Measurements from ENCODE around the gene ITK. TPM values are rescaled to one million over a fixed set of nuclear protein-coding genes. Genes with fewer than 3 reads are reported as not detected.

ITK gene
- total and polyA plus RNA-seq, 12 donors = 0.22 to 2.7 (median 0.92) TPM; not detected in 1

- WGBS, 4 donors = 90 to 99% (median 91%) methylated on average over 7 of the region's 7 CpGs
- H3K9me3 ChIP-seq (replicated peaks in 1 of 3) = no peaks in the 10 kb centered on the region
- no peak overlapping the region for H3K27ac ChIP-seq
- TF ChIP-seq CTCF (IDR thresholded peaks at IDR 0.05) = no peak
- no peak for TF ChIP-seq POLR2A (IDR thresholded peaks at IDR 0.05)
- intact Hi-C loops (cut with DNase I) = no loop called here
- no peaks in the 10 kb centered on the region for H3K4me1 ChIP-seq (replicated peaks in 1 of 2)
- H3K36me3 ChIP-seq (replicated peaks in 1 of 2) = no peaks in the 10 kb centered on the region
- no peak for DNase-seq
- H3K4me3 ChIP-seq = no peak overlapping the region
- no peaks in the 10 kb centered on the region for H3K27me3 ChIP-seq
Measured at GRCh38 chr5:157213527-157214243, 33.0 kb downstream of the ITK start.

GRCh38 chr5:157214415-157214814 lies 33.8 kb downstream of the ITK start:
- Histone ChIP-seq H3K27ac (no peak overlapping the region), H3K36me3 (replicated peaks in 1 of 2) (no peaks in the 10 kb centered on the region), H3K4me1 (replicated peaks in 1 of 2) (no peaks in the 10 kb centered on the region), H3K9me3 (replicated peaks in 1 of 3) (no peaks in the 10 kb centered on the region), H3K4me3 (no peak overlapping the region), H3K27me3 (no peaks in the 10 kb centered on the region)
- DNase-seq = no peak
- intact Hi-C loops (cut with DNase I) = no loop called here
- TF ChIP-seq POLR2A (IDR thresholded peaks at IDR 0.05) = no peak

- WGBS, 4 donors = 75 to 80% (median 80%) methylated on average over 10 of the region's 10 CpGs
- H3K27ac ChIP-seq = no peak overlapping the region
- H3K9me3 ChIP-seq (replicated peaks in 1 of 3) = no peaks in the 10 kb centered on the region
- H3K36me3 ChIP-seq (replicated peaks in 1 of 2) = no peaks in the 10 kb centered on the region
- intact Hi-C loops (cut with DNase I) = no loop called here
- TF ChIP-seq POLR2A (IDR thresholded peaks at IDR 0.05) (no peak), CTCF (IDR thresholded peaks at IDR 0.05) (no peak)
- H3K4me3 ChIP-seq = no peak overlapping the region
- no peaks in the 10 kb centered on the region for H3K27me3 ChIP-seq
- no peaks in the 10 kb centered on the region for H3K4me1 ChIP-seq (replicated peaks in 1 of 2)
- DNase-seq = no peak
Measured at GRCh38 chr5:157214861-157215513, 34.3 kb downstream of the ITK start.

- intact Hi-C loops (cut with DNase I) = no loop called here
Measured at GRCh38 chr5:157215514-157216167, 35.0 kb downstream of the ITK start.

GRCh38 chr5:157216391-157217142 lies 35.9 kb downstream of the ITK start:
- Histone ChIP-seq H3K9me3 (replicated peaks in 1 of 3) (no peaks in the 10 kb centered on the region), H3K36me3 (replicated peaks in 1 of 2) (no peaks in the 10 kb centered on the region), H3K27me3 (no peaks in the 10 kb centered on the region), H3K27ac (no peak overlapping the region), H3K4me3 (no peak overlapping the region), H3K4me1 (replicated peaks in 1 of 2) (no peaks in the 10 kb centered on the region)
- WGBS, 4 donors = 76 to 90% (median 80%) methylated on average over 6 of the region's 6 CpGs
- intact Hi-C loops (cut with DNase I) = no loop called here
- no peak for DNase-seq
- TF ChIP-seq CTCF (IDR thresholded peaks at IDR 0.05) = no peak
- no peak for TF ChIP-seq POLR2A (IDR thresholded peaks at IDR 0.05)

More at GRCh38 chr5:157215514-157216167, 35.0 kb downstream of the ITK start:
- Histone ChIP-seq H3K4me1 (replicated peaks in 1 of 2) (no peaks in the 10 kb centered on the region), H3K4me3 (no peak overlapping the region), H3K27me3 (no peaks in the 10 kb centered on the region), H3K36me3 (replicated peaks in 1 of 2) (no peaks in the 10 kb centered on the region), H3K27ac (no peak overlapping the region), H3K9me3 (replicated peaks in 1 of 3) (no peaks in the 10 kb centered on the region)
- 79 to 93% (median 90%) methylated on average over 5 of the region's 5 CpGs for WGBS, 4 donors
- no peak for DNase-seq
- TF ChIP-seq POLR2A (IDR thresholded peaks at IDR 0.05) = no peak

All from adrenal gland (tissue), 12 donors.